H1 (cell line): ENCODE data around the gene TUBGCP2. TPM values are rescaled to one million over a fixed set of nuclear protein-coding genes. Genes with fewer than 3 reads are reported as not detected.

Experiments used
- CTCF ChIA-PET: fragments of 300-600 bp; sonication (Branson Sonifier 250); formaldehyde crosslinking; loops from one replicate; lab custom pipeline; 2021; ENCODE audit not compliant: partially characterized antibody; lab: Charles Lee
- POLR2A ChIA-PET: fragments of 300-600 bp; sonication (Branson Sonifier 250); formaldehyde crosslinking; loops from one replicate; lab custom pipeline; 2021; ENCODE audit warnings: inconsistent platforms; ENCODE audit not compliant: partially characterized antibody; lab: Charles Lee
- DNase-seq, 2 experiments: peaks; one replicate each; pipeline versions ENCODE4 v3.0.0 to v3.0.0-alpha.2; 2010 to 2022; ENCODE audit warnings: low spot score in 2 of 2, low read depth in 1 of 2, mixed read lengths in 1 of 2
- FAIRE-seq: peaks from 2 replicates; lab custom pipeline; 2011; peaks lifted over from hg19 to GRCh38; lab: Jason Lieb, UNC
- H2AFZ ChIP-seq: 2 replicates; pipeline ENCODE4 v1.8.1; 2012; ENCODE audit warnings: low read length, inconsistent platforms
- H2AK5ac ChIP-seq: 2 replicates; pipeline ENCODE4 v1.6.1; 2013; ENCODE audit warnings: low read depth, low read length
- H2BK120ac ChIP-seq: replicated peaks from 2 replicates; pipeline ENCODE3; 2013; ENCODE audit warnings: low read depth, low read length, inconsistent platforms
- H2BK12ac ChIP-seq: 2 replicates; pipeline ENCODE4 v1.6.1; 2013; ENCODE audit warnings: low read depth, low read length
- H2BK15ac ChIP-seq: 2 replicates; pipeline ENCODE4 v1.6.1; 2013; ENCODE audit warnings: low read length
- H2BK20ac ChIP-seq: 2 replicates; pipeline ENCODE4 v1.6.1; 2013; ENCODE audit warnings: low read length
- H2BK5ac ChIP-seq: 2 replicates; pipeline ENCODE4 v1.6.1; 2013; ENCODE audit warnings: low read depth, low read length
- H3K14ac ChIP-seq: 2 replicates; pipeline ENCODE4 v1.6.1; 2013; ENCODE audit warnings: inconsistent platforms; ENCODE audit not compliant: insufficient read length
- H3K18ac ChIP-seq: 2 replicates; pipeline ENCODE4 v1.6.1; 2013; ENCODE audit warnings: low read length; ENCODE audit errors: extremely low read depth
- H3K23ac ChIP-seq: 2 replicates; pipeline ENCODE4 v1.6.1; 2013; ENCODE audit warnings: inconsistent platforms; ENCODE audit not compliant: insufficient read length
- H3K23me2 ChIP-seq: 2 replicates; pipeline ENCODE4 v1.6.1; 2013; ENCODE audit warnings: low read depth, low read length
- H3K27ac ChIP-seq: 2 replicates; pipeline ENCODE4 v1.6.1; 2011; ENCODE audit warnings: low read depth, low read length, inconsistent platforms
- H3K27me3 ChIP-seq, 4 experiments: replicated peaks in 1 of 4; 1 replicate in 1 of 4; 2 replicates in 3 of 4; pipeline versions ENCODE4 v1.6.1 to v1.8.1; 2011 to 2013; ENCODE audit warnings: low read length in 3 of 4, mild to moderate bottlenecking in 3 of 4, inconsistent platforms in 2 of 4, mixed read lengths in 2 of 4, moderate library complexity in 1 of 4; ENCODE audit not compliant: control insufficient read depth in 3 of 4, insufficient read depth in 3 of 4; ENCODE audit errors: extremely low read depth in 1 of 4
- H3K36me3 ChIP-seq, 4 experiments: 2 replicates each; pipeline versions ENCODE4 v1.6.1 to v1.8.1; 2011 to 2013; ENCODE audit warnings: mild to moderate bottlenecking in 4 of 4, low read length in 3 of 4, moderate library complexity in 2 of 4, control low read depth in 1 of 4, inconsistent platforms in 1 of 4; ENCODE audit not compliant: insufficient read depth in 4 of 4, control insufficient read depth in 2 of 4
- H3K4ac ChIP-seq: replicated peaks from 2 replicates; pipeline ENCODE3; 2013; ENCODE audit warnings: low read length, low read depth, mixed read lengths, inconsistent platforms; ENCODE audit not compliant: insufficient read length
- H3K4me1 ChIP-seq, 4 experiments: replicated peaks in 1 of 4; 1 replicate in 1 of 4; 2 replicates in 3 of 4; pipeline versions ENCODE4 v1.6.1 to v1.8.1; 2011 to 2013; ENCODE audit warnings: low read length in 3 of 4, inconsistent platforms in 2 of 4, mixed read lengths in 1 of 4; ENCODE audit not compliant: insufficient read depth in 4 of 4, control insufficient read depth in 3 of 4
- H3K4me2 ChIP-seq, 2 experiments: 2 replicates each; pipeline versions ENCODE4 v1.6.1 to v1.8.1; 2011 to 2013; ENCODE audit warnings: low read depth in 2 of 2, low read length in 2 of 2, control low read depth in 1 of 2, inconsistent platforms in 1 of 2, mild to moderate bottlenecking in 1 of 2; ENCODE audit not compliant: insufficient read depth in 1 of 2
- H3K4me3 ChIP-seq, 4 experiments: fragments of 200-600, 300-600 bp in 1 of 4; sonication (generic), shearing (Covaris generic), sonication (Bioruptor Twin) in 1 of 4; 2 replicates each; pipeline versions ENCODE4 v1.5.1 to v1.8.1; 2011 to 2016; ENCODE audit warnings: low read length in 4 of 4, low read depth in 3 of 4, control low read depth in 2 of 4, inconsistent platforms in 2 of 4, mild to moderate bottlenecking in 2 of 4, mixed read lengths in 1 of 4, moderate library complexity in 1 of 4; ENCODE audit not compliant: insufficient read depth in 2 of 4; ENCODE audit errors: extremely low read depth in 1 of 4
- H3K56ac ChIP-seq: replicated peaks from 2 replicates; pipeline ENCODE3; 2013; ENCODE audit warnings: low read depth, mild to moderate bottlenecking, mixed read lengths, low read length, inconsistent platforms; ENCODE audit not compliant: insufficient read length
- H3K79me1 ChIP-seq: 2 replicates; pipeline ENCODE4 v1.6.1; 2013; ENCODE audit warnings: low read depth, low read length, control low read depth
- H3K79me2 ChIP-seq, 2 experiments: 2 replicates each; pipeline versions ENCODE4 v1.6.1 to v1.8.1; 2012 to 2013; ENCODE audit warnings: low read length in 2 of 2, mild to moderate bottlenecking in 2 of 2, inconsistent platforms in 1 of 2; ENCODE audit not compliant: insufficient read depth in 2 of 2, control insufficient read depth in 1 of 2
- H3K9ac ChIP-seq, 4 experiments: replicated peaks in 1 of 4; 1 replicate in 1 of 4; 2 replicates in 3 of 4; pipeline versions ENCODE4 v1.6.1 to v1.8.1; 2011 to 2013; ENCODE audit warnings: low read depth in 3 of 4, low read length in 3 of 4, control low read depth in 2 of 4, mild to moderate bottlenecking in 2 of 4, moderate library complexity in 2 of 4, inconsistent platforms in 1 of 4; ENCODE audit errors: extremely low read depth in 1 of 4
- H3K9me3 ChIP-seq, 2 experiments: 2 replicates each; pipeline versions ENCODE4 v1.6.1 to v1.8.1; 2012 to 2013; ENCODE audit warnings: mild to moderate bottlenecking in 2 of 2, moderate library complexity in 2 of 2, control low read depth in 1 of 2, inconsistent platforms in 1 of 2, low read depth in 1 of 2, low read length in 1 of 2, mixed read lengths in 1 of 2; ENCODE audit not compliant: insufficient read depth in 2 of 2
- H4K20me1 ChIP-seq, 2 experiments: replicated peaks in 1 of 2; 2 replicates each; pipeline versions ENCODE3 to v1.8.1; 2011 to 2013; ENCODE audit warnings: inconsistent platforms in 2 of 2, low read length in 2 of 2, mild to moderate bottlenecking in 1 of 2; ENCODE audit not compliant: insufficient read depth in 2 of 2, control insufficient read depth in 1 of 2
- H4K5ac ChIP-seq: 2 replicates; pipeline ENCODE4 v1.6.1; 2013; ENCODE audit warnings: low read length, low read depth, mixed read lengths, inconsistent platforms; ENCODE audit not compliant: insufficient read length
- H4K8ac ChIP-seq: 2 replicates; pipeline ENCODE4 v1.8.0; 2013; ENCODE audit warnings: mild to moderate bottlenecking, moderate library complexity, low read length, inconsistent platforms; ENCODE audit not compliant: insufficient read depth; ENCODE audit errors: extremely low read depth
- H4K91ac ChIP-seq: replicated peaks from 2 replicates; pipeline ENCODE3; 2013; ENCODE audit warnings: low read length, mixed read lengths, inconsistent platforms; ENCODE audit not compliant: insufficient read length
- CTBP2 ChIP-seq: IDR thresholded peaks from 2 replicates; pipeline ENCODE4 v1.7.0; 2011; ENCODE audit warnings: borderline replicate concordance, mild to moderate bottlenecking, moderate library complexity, mixed read lengths, low read length; ENCODE audit not compliant: insufficient read depth, insufficient read length
- GTF2F1 ChIP-seq: IDR thresholded peaks from 2 replicates; pipeline ENCODE4 v1.6.1; 2012; ENCODE audit warnings: low read depth, low read length, improper control_type of control experiment, borderline replicate concordance
- PHF8 ChIP-seq: fragments of 200-600 bp; sonication (generic); conservative IDR thresholded peaks from 2 replicates; pipeline ENCODE4 v1.7.1; 2012; ENCODE audit warnings: low read depth, mild to moderate bottlenecking, inconsistent platforms, low read length, moderate library complexity
- RNF2 ChIP-seq: fragments of 200-900, 300-1000 bp; sonication (generic); IDR thresholded peaks from 2 replicates; pipeline ENCODE4 v1.7.1; 2016; ENCODE audit warnings: borderline replicate concordance, low read depth, mild to moderate bottlenecking, antibody characterized with exemption, low read length; ENCODE audit not compliant: poor library complexity, severe bottlenecking; ENCODE audit errors: missing control alignments
- SP2 ChIP-seq: IDR thresholded peaks from 2 replicates; pipeline ENCODE4 v1.6.1; 2012; ENCODE audit warnings: mild to moderate bottlenecking, low read length, inconsistent platforms
- ZNF274 ChIP-seq: IDR thresholded peaks from 2 replicates; pipeline ENCODE4 v1.7.0; 2012; ENCODE audit warnings: low read length, borderline replicate concordance; ENCODE audit errors: extremely low read depth
- WGBS, 2 experiments: shearing (Covaris generic) in 1 of 2; methylation state at CpG; one replicate each; pipeline versions ENCODE4 v1.1.6 to v1.1.7; 2013 to 2015; ENCODE audit warnings: low lambda C conversion rate in 2 of 2, mixed read lengths in 2 of 2, inconsistent platforms in 1 of 2, low coverage in 1 of 2, missing lambda C conversion rate in 1 of 2; ENCODE audit not compliant: insufficient replicate concordance in 2 of 2, insufficient coverage in 1 of 2, insufficient read length in 1 of 2; ENCODE audit errors: extremely low coverage in 1 of 2, missing lambda C conversion rate in 1 of 2; 5-methylcytosine and 5-hydroxymethylcytosine counted together
- polyA plus RNA-seq, 7 experiments: library from polyadenylated mRNA; depleted of rRNA in 3 of 7; stranded (reverse) in 5 of 7; unstranded in 2 of 7; fragments of >200 nt in 5 of 7; fragments of 200-250 nt in 2 of 7; gene quantifications; 1 replicate in 5 of 7; 2 replicates in 1 of 7; 4 replicates in 1 of 7; pipeline versions ENCODE4 v1.2.1 to v1.2.3, GENCODE V29; 2011 to 2013; ENCODE audit warnings: missing spikeins in 2 of 7, mixed read lengths in 2 of 7
- total RNA-seq: library from RNA; stranded (reverse); fragmentation: NEBNext Ultra II Directional; extraction: Animal tissue kit (Norgen Biotek cat#: 25700); gene quantifications from 2 replicates; pipeline ENCODE4 v1.2.1, GENCODE V29; 2021
- TF ChIP-seq, protein P1 (sequence below), 3 experiments: IDR thresholded peaks; 1 replicate in 2 of 3; 2 replicates in 1 of 3; pipeline versions ENCODE4 v1.5.1 to v1.6.1; 2011; ENCODE audit warnings: low read length in 3 of 3, mild to moderate bottlenecking in 3 of 3, inconsistent platforms in 2 of 3, low read depth in 1 of 3, moderate library complexity in 1 of 3; ENCODE audit not compliant: insufficient read depth in 1 of 3; ENCODE audit errors: control extremely low read depth in 1 of 3
- TF ChIP-seq, protein P2 (sequence below): IDR thresholded peaks from 2 replicates; pipeline ENCODE4 v1.6.1; 2012; ENCODE audit warnings: low read length, inconsistent platforms

The TUBGCP2 gene
- total and polyA plus RNA-seq, 2 of the 8 experiments (the other 6 are each of a cell fraction or from before 2014, with no cell fraction given), result 34.9 to 51.9 TPM

- Histone ChIP-seq H3K9me3 (no peaks in the 10 kb centered on the region), H3K27me3 (peaks cover 0 to 8% (median 6%) of the 10 kb centered on the region in 4 experiments; a peak in 6 of 7 replicates), H3K9ac (no peak overlapping the region)
- TF ChIP-seq PHF8, result no peak
- no peak for TF ChIP-seq SP2
- no peak for TF ChIP-seq ZNF274
- TF ChIP-seq, protein P1, sequence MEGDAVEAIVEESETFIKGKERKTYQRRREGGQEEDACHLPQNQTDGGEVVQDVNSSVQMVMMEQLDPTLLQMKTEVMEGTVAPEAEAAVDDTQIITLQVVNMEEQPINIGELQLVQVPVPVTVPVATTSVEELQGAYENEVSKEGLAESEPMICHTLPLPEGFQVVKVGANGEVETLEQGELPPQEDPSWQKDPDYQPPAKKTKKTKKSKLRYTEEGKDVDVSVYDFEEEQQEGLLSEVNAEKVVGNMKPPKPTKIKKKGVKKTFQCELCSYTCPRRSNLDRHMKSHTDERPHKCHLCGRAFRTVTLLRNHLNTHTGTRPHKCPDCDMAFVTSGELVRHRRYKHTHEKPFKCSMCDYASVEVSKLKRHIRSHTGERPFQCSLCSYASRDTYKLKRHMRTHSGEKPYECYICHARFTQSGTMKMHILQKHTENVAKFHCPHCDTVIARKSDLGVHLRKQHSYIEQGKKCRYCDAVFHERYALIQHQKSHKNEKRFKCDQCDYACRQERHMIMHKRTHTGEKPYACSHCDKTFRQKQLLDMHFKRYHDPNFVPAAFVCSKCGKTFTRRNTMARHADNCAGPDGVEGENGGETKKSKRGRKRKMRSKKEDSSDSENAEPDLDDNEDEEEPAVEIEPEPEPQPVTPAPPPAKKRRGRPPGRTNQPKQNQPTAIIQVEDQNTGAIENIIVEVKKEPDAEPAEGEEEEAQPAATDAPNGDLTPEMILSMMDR (IDR thresholded peaks at IDR 0.05; ENCODE audit: control extremely low read depth in 1 of 3, insufficient read depth in 1 of 3, low read depth in 1 of 3, low read length in 3 of 3), result no peak
- TF ChIP-seq, protein P2, sequence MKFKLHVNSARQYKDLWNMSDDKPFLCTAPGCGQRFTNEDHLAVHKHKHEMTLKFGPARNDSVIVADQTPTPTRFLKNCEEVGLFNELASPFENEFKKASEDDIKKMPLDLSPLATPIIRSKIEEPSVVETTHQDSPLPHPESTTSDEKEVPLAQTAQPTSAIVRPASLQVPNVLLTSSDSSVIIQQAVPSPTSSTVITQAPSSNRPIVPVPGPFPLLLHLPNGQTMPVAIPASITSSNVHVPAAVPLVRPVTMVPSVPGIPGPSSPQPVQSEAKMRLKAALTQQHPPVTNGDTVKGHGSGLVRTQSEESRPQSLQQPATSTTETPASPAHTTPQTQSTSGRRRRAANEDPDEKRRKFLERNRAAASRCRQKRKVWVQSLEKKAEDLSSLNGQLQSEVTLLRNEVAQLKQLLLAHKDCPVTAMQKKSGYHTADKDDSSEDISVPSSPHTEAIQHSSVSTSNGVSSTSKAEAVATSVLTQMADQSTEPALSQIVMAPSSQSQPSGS, result no peak
- no peak for TF ChIP-seq RNF2
- no peak for TF ChIP-seq CTBP2
- no peak for TF ChIP-seq GTF2F1
These were observed 65.1 kb downstream of the TUBGCP2 start for GRCh38 chr10:133243593-133243992.

More at GRCh38 chr10:133243593-133243992, 65.1 kb downstream of the TUBGCP2 start:
- H4K20me1 ChIP-seq, result peaks cover 0 to 4% of the 10 kb centered on the region in 2 experiments
- 0 out of 2 replicates have a peak overlapping the region, but pooled peaks have one; percentile 65 for H2AK5ac ChIP-seq
- H3K18ac ChIP-seq, result no peak overlapping the region
- H3K4me3 ChIP-seq, result no peak overlapping the region
- H2BK15ac ChIP-seq, result no peak overlapping the region
- H3K36me3 ChIP-seq, result no peaks in the 10 kb centered on the region; a peak in 3 of 8 replicates
- H4K8ac ChIP-seq, result no peak overlapping the region
- ChIA-PET POLR2A (interaction anchor here (1.5 kb wide), 1 partner anchor 12 kb away, joined by 5 read pairs; no protein-coding TSS in a partner anchor), CTCF (no interaction called here)
- no peak overlapping the region for H2AFZ ChIP-seq
- FAIRE-seq (no peak), DNase-seq (no peak)
- no peak overlapping the region for H4K91ac ChIP-seq
- WGBS, 2 experiments, result 80% methylated on average over 14 of the region's 14 CpGs; no CpG with 5 or more reads in 1 of the 2 experiments
- H4K5ac ChIP-seq, result no peak overlapping the region
- H3K4me2 ChIP-seq, result no peak overlapping the region
- no peak overlapping the region for H3K56ac ChIP-seq
- H3K79me2 ChIP-seq, result no peaks in the 10 kb centered on the region
- peak overlapping the region; percentile 3; the same call in 1 of the 2 replicates for H2BK12ac ChIP-seq
- no peak overlapping the region for H2BK20ac ChIP-seq
- no peak overlapping the region for H3K4ac ChIP-seq
- no peak overlapping the region for H3K27ac ChIP-seq
- H3K79me1 ChIP-seq, result 0 out of 2 replicates have a peak, but pooled peaks cover 2% of the 10 kb centered on the region
- H2BK120ac ChIP-seq, result no peak overlapping the region
- H3K23ac ChIP-seq, result no peak overlapping the region
- H2BK5ac ChIP-seq, result peak overlapping the region; percentile 12; the same call in 1 of the 2 replicates
- H3K14ac ChIP-seq, result no peak overlapping the region
- peaks cover 3 to 21% (median 9%) of the 10 kb centered on the region in 4 experiments for H3K4me1 ChIP-seq
- H3K23me2 ChIP-seq, result no peaks in the 10 kb centered on the region
